ENCODE data around the gene CLTCL1.
A peak's percentile ranks its signal among the peaks of the same experiment; 100 is the strongest.

Gene CLTCL1

DNA sequence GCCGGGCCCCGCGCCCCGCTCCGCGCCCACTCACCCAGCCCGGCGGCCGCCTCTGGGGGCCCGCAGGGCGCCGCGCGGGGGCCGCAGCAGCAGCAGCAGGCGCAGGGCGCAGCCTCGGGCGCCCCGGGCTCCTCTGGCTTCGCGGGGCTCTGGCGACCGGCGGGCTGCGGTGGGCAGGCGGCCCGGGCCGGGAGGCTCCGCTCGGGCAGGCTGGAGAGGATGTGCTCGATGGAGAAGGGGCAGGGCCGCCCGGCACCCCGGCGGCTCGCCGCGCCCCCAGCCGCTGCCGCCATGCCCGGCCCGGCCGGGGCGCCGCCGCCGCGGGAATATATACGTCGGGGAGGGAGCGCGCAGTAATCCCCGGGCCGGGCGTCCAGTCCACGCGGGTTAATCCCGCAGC lies 141.5 kb downstream of the CLTCL1 start, which contains the start of gene GSC2:
Gene GSC2, minus strand, starts transcription at position 302 of the 400 bp plus-strand sequence. Its CDS starts 9 bp downstream, at position 293.
- no peak for DNase-seq (ENCODE audit: low spot score in 2 of 2)
- H3K4me3 Mint-ChIP-seq, result peak within 1 kb of the TSS; percentile 68
- ATAC-seq (replicated peaks; ENCODE audit: extremely low read depth, poor library complexity, severe bottlenecking), result peak; percentile 13
- H3K4me1 Mint-ChIP-seq, result peaks cover 6% of the 10 kb centered on the region
- peaks cover 43% of the 10 kb centered on the region for H3K27me3 Mint-ChIP-seq
- H3K27ac Mint-ChIP-seq (ENCODE audit: low read depth), result no peak within 1 kb of the TSS
- no peaks in the 10 kb centered on the region for H3K36me3 Mint-ChIP-seq (ENCODE audit: insufficient read depth)
- no peaks in the 10 kb centered on the region for H3K9me3 Mint-ChIP-seq

DNA sequence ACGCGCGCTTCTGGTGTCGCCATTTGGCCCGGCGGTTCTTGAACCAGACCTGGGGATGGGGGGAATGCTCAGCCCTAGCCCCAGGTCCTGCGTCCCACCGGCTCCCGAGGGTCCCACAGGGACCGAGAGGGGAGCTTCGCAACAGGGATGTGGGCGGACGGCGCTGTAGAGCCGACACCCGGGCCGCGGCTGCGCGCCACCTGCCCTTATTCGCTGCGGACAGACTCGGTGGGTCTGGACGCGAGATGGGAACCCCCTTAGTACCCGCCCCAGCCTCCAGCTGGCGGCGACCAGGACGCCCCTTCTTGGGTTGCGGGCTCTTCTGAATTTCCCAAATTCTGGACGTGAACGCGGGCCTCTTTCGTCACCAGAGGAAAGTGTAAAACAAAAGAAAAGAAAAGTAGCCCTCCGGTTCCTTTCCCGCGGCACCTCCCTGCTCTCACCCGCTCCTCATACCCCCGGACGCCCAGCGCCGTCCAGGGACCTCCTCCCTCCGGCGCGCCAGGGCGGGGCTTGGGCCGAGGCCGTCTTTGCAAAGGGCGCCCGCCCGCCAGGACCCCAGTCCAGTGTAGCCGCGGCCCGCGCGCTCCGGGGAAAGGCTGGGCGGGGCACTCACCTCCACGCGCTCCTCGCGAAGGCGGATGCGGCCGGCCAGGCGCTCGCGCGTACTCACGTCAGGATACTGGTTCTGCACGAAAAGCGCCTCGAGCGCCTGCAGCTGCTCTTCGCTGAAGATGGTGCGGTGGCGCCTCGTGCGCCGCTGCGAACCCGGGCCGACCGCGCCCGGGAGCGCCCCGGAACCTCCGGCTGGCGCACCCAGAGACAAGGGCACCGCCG lies 142.3 kb downstream of the CLTCL1 start:
- DNase-seq (ENCODE audit: low spot score in 2 of 2) (no peak), ATAC-seq (replicated peaks; ENCODE audit: extremely low read depth, poor library complexity, severe bottlenecking) (peak; percentile 13)
- Mint-ChIP-seq H3K4me3 (peak overlapping the region; percentile 28), H3K27me3 (peaks cover 37% of the 10 kb centered on the region), H3K4me1 (peaks cover 12% of the 10 kb centered on the region), H3K9me3 (no peaks in the 10 kb centered on the region), H3K36me3 (ENCODE audit: insufficient read depth) (peaks cover 5% of the 10 kb centered on the region), H3K27ac (ENCODE audit: low read depth) (no peak overlapping the region)

DNA sequence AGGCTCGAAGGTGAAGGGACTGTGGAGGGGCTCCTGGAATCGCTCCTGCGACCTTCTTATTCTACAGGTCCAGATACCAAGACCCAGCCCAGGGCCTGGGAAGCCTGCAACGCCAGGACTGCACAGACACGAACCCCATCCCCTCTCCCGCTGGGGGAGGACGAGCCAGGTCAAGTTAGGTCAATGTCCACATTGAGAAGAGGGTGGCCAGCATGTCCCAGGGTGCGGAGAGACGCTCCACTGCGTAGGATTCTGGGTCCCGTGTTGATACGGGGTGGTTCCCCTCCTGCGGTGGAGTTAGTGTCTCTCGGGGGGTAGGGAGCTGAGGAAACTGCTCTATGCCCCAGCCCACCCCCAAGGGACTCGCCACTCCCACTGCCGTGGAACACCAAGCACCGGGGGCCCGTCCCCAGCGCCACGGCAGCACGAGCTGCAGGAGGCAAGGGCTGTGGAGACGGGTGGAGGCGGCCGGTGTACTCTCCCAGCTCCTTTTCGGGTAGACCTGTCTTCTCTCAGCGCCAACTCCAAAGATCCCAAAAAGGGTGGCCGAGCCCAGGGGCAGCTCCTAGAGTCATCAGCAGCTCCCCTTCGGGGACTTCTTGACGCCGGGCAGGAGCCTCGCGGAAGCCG lies 143.0 kb downstream of the CLTCL1 start:
- no peak for DNase-seq (ENCODE audit: low spot score in 2 of 2)
- H3K36me3 Mint-ChIP-seq (ENCODE audit: insufficient read depth), result peaks cover 9% of the 10 kb centered on the region
- H3K9me3 Mint-ChIP-seq, result no peaks in the 10 kb centered on the region
- H3K27me3 Mint-ChIP-seq, result peaks cover 30% of the 10 kb centered on the region
- peaks cover 20% of the 10 kb centered on the region for H3K4me1 Mint-ChIP-seq
- no peak overlapping the region for H3K4me3 Mint-ChIP-seq
- ATAC-seq (replicated peaks; ENCODE audit: extremely low read depth, poor library complexity, severe bottlenecking), result no peak
- no peak overlapping the region for H3K27ac Mint-ChIP-seq (ENCODE audit: low read depth)

DNA sequence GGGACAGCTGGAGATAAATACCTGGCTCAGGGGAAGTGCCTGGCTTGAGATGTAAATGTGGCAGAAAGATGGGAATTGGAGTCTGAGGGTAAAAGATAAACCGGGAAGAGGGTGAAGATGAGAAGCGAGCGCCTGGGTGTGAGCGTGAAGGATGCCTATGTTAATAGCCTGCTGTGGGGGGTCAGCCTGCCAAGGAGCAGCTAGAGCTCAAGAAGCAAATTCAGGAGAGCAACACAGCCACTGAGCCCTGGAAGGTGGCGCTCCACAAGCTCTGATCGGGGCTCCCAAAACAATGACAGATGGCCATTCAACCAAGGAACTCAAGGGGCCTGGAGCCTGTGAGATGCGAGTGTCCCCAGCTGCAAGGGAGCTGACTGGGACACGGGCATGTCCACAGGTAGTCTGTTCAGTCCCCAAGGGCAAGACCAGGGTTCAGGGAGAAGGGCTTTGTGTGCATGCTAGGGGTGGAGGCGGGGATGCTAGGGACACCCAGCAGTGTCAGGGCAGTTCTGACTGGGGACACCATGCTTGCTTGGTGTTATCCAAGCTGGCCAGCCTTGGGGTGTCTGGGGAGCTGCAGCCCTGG lies 144.2 kb downstream of the CLTCL1 start:
- H3K36me3 Mint-ChIP-seq (ENCODE audit: insufficient read depth), result peaks cover 9% of the 10 kb centered on the region
- peaks cover 24% of the 10 kb centered on the region for H3K4me1 Mint-ChIP-seq
- peaks cover 18% of the 10 kb centered on the region for H3K27me3 Mint-ChIP-seq
- H3K27ac Mint-ChIP-seq (ENCODE audit: low read depth), result no peak overlapping the region
- no peaks in the 10 kb centered on the region for H3K9me3 Mint-ChIP-seq
- ATAC-seq (replicated peaks; ENCODE audit: extremely low read depth, poor library complexity, severe bottlenecking) (no peak), DNase-seq (ENCODE audit: low spot score in 2 of 2) (no peak)
- no peak overlapping the region for H3K4me3 Mint-ChIP-seq

DNA sequence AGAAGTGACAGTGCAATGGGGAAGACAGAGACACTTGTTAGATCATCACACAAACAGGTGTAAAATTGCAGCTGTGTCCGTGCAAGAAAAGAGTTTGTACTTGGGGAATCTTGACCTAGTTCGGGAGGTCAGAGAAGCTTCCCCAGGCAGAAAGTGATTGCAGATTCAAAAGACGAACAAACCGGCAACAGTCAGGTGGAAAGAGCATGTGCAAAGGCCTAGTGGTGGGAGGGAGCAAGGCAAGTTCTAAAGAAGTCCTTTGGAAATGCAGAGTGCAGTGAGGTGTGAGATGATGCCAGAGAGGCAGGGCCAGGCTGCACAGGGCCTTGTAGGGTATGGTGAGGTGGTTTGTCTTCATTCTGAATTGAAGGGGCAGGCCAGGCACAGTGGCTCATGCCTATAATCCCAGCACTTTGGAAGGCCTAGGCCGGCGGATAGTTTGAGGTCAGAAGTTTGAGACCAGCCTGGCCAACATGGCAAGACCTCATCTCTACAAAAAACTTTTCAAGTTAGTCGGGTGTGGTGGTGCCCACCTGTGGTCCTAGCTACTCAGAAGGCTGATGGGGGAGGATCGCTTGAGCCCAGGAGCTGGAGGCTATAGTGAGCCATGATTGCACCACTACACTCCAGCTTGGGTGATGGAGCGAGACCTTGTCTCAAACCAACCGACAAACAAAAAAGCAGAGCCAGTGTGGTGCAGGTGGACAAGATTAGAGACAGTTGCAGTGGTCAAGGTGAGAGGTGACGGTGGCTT lies 145.1 kb downstream of the CLTCL1 start:
- Mint-ChIP-seq H3K4me1 (peaks cover 24% of the 10 kb centered on the region), H3K27me3 (peaks cover 9% of the 10 kb centered on the region), H3K27ac (ENCODE audit: low read depth) (no peak overlapping the region), H3K36me3 (ENCODE audit: insufficient read depth) (peaks cover 12% of the 10 kb centered on the region), H3K4me3 (no peak overlapping the region), H3K9me3 (no peaks in the 10 kb centered on the region)
- no peak for ATAC-seq (replicated peaks; ENCODE audit: extremely low read depth, poor library complexity, severe bottlenecking)
- no peak for DNase-seq (ENCODE audit: low spot score in 2 of 2)

DNA sequence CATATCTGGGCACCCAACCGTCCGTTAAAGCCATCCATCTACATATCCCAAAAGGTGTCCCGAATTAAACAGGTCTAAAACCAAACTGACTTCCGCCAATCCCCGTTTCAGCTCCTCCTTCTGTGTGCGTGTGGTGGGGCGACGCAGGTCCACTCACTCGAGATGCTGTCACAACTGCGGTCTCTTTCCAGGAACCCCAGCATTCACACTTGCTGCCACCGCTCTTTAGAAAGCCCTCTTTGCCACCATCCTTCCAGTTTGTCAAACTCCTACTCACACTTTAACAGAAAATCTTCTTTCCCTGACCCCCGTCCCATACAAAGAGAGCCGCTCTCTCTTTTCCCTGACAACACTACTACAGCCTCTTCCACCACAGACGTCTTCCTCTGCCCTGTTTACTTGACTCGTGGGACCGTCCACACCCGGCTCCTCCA lies 147.5 kb downstream of the CLTCL1 start:
- no peak for DNase-seq (ENCODE audit: low spot score in 2 of 2)
- peaks cover 18% of the 10 kb centered on the region for H3K4me1 Mint-ChIP-seq
- no peaks in the 10 kb centered on the region for H3K9me3 Mint-ChIP-seq
- H3K27me3 Mint-ChIP-seq, result no peaks in the 10 kb centered on the region
- H3K27ac Mint-ChIP-seq (ENCODE audit: low read depth), result peak overlapping the region; percentile 98
- H3K36me3 Mint-ChIP-seq (ENCODE audit: insufficient read depth), result peaks cover 28% of the 10 kb centered on the region
- H3K4me3 Mint-ChIP-seq, result peak overlapping the region; percentile 99
- peak; percentile 57 for ATAC-seq (replicated peaks; ENCODE audit: extremely low read depth, poor library complexity, severe bottlenecking)

DNA sequence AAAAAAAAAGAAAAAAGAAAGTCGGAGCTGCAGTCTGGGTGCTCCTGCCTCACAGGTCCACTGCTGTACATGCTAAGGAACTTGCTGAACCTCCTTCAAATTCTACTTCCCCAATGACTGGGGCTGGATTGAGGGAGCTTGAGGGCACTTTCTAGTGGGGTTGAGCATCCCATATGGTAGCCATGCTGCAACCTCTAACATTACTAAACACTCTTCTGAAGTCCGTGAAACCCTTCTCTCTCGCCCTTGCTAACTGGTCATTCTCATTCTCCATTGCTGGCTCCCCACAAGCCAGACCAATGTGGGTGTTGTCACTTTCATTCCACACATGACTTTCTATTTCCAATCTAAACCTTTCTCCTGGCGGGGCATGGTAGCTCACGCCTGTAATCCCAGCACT lies 148.3 kb downstream of the CLTCL1 start:
- H3K9me3 Mint-ChIP-seq, result no peaks in the 10 kb centered on the region
- DNase-seq (ENCODE audit: low spot score in 2 of 2) (no peak), ATAC-seq (replicated peaks; ENCODE audit: extremely low read depth, poor library complexity, severe bottlenecking) (no peak)
- H3K27me3 Mint-ChIP-seq, result no peaks in the 10 kb centered on the region
- no peak overlapping the region for H3K27ac Mint-ChIP-seq (ENCODE audit: low read depth)
- peaks cover 18% of the 10 kb centered on the region for H3K4me1 Mint-ChIP-seq
- peak overlapping the region; percentile 99 for H3K4me3 Mint-ChIP-seq
- H3K36me3 Mint-ChIP-seq (ENCODE audit: insufficient read depth), result peaks cover 28% of the 10 kb centered on the region

DNA sequence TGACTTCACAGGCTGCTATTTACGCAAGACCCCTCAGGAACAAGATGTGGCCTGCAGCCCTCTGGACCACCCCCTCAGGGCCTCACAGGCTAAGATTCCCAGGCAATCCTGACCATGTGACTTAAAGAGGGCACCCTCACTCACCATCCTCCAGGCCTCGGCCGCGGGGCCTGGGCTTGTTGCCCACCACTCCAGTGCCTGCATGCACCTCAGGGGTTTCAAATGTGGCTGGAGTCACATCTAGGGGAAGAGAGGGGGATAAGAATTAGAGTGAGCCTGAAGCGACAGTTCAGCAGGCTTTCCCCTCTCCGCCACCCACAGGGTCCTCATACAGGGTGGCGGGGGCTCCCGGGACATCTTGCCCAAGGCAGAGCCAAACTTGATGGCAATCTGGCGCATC lies 149.1 kb downstream of the CLTCL1 start:
- ATAC-seq (replicated peaks; ENCODE audit: extremely low read depth, poor library complexity, severe bottlenecking), result no peak
- peaks cover 18% of the 10 kb centered on the region for H3K4me1 Mint-ChIP-seq
- H3K4me3 Mint-ChIP-seq, result peak overlapping the region; percentile 99
- peaks cover 32% of the 10 kb centered on the region for H3K36me3 Mint-ChIP-seq (ENCODE audit: insufficient read depth)
- no peak for DNase-seq (ENCODE audit: low spot score in 2 of 2)
- no peaks in the 10 kb centered on the region for H3K27me3 Mint-ChIP-seq
- H3K27ac Mint-ChIP-seq (ENCODE audit: low read depth), result no peak overlapping the region
- H3K9me3 Mint-ChIP-seq, result no peaks in the 10 kb centered on the region

DNA sequence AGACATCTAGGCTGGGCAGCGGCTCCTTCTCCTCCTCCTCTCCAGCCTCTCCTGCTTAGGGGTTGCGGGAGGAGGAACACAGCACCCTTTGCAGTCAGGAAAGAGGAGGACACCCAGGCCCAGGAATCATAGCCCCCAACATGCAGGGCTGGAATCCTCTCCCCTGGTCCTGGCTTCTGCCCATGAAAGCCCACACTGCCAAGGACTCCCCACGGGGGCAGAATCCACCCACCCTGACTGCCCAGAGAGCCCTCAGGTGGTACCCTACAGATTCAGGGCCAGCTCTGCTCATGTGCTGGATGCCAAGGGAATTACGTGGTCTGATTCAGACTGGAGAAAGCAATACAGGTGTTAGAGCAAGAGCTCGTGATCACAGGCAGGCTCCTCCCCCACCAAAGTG lies 151.5 kb downstream of the CLTCL1 start:
- no peak overlapping the region for H3K27ac Mint-ChIP-seq (ENCODE audit: low read depth)
- DNase-seq (ENCODE audit: low spot score in 2 of 2), result no peak
- peaks cover 42% of the 10 kb centered on the region for H3K36me3 Mint-ChIP-seq (ENCODE audit: insufficient read depth)
- no peaks in the 10 kb centered on the region for H3K27me3 Mint-ChIP-seq
- H3K4me3 Mint-ChIP-seq, result no peak overlapping the region
- no peaks in the 10 kb centered on the region for H3K9me3 Mint-ChIP-seq
- no peak for ATAC-seq (replicated peaks; ENCODE audit: extremely low read depth, poor library complexity, severe bottlenecking)
- peaks cover 24% of the 10 kb centered on the region for H3K4me1 Mint-ChIP-seq

DNA sequence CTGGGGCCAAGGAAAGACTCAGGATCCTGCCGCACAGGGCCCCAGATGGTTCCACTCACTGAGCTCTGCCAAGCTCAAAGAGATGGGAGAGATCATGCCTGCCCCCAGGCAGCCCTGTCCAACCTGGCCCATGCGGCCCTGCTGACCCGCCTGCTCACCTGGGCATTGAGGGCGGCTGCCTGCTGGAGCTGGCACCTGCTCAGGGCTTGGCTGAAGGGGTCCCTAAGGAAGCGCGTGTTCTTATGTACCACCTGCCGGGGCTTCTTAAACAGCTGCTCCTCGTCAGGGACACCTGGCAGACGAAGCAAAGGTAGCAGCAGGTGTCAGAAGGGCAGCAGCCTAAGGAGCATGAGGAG lies 152.5 kb downstream of the CLTCL1 start:
- peaks cover 15% of the 10 kb centered on the region for H3K4me1 Mint-ChIP-seq
- no peak for ATAC-seq (replicated peaks; ENCODE audit: extremely low read depth, poor library complexity, severe bottlenecking)
- no peak overlapping the region for H3K27ac Mint-ChIP-seq (ENCODE audit: low read depth)
- no peaks in the 10 kb centered on the region for H3K9me3 Mint-ChIP-seq
- DNase-seq (ENCODE audit: low spot score in 2 of 2), result no peak
- H3K27me3 Mint-ChIP-seq, result no peaks in the 10 kb centered on the region
- no peak overlapping the region for H3K4me3 Mint-ChIP-seq
- H3K36me3 Mint-ChIP-seq (ENCODE audit: insufficient read depth), result peaks cover 36% of the 10 kb centered on the region

DNA sequence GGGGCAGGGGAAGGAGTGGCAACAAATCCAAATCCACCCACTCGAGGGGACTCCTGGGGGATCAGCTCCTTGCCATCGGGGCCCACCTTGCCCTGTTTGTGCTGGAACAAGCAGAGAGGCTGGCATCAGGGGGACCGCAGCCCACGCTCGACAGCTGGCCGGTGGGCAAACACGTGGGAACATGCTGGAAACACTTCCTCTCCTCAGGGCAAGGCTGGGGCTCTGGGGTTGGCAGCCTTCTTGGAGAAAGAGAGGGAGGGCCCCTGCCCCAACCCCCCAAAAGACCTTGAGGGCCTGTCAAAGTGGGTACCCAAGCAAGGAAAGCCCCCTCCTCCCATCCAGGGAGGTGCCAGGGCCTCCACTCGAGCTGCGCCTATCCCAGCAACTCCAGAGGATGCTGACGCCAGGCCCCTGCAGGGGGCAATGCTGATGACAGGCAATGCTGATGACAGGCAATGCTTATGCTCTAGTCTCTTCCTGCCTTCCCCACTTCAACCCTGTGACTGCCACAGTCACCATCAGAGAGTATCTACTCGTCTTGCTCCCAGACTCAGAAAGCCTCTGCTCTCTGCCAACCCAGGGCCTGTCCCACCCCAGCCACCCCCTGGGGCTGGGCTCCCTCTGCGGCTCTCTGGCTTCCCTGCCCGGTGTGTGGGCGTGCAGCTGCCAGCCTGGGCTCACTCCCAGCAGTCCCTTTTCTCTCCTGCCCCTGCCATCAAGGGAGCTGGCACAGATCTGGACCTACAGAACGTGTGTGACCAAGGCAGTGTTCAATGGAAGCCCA lies 153.1 kb downstream of the CLTCL1 start:
- H3K4me1 Mint-ChIP-seq, result peaks cover 10% of the 10 kb centered on the region
- H3K4me3 Mint-ChIP-seq, result no peak overlapping the region
- DNase-seq (ENCODE audit: low spot score in 2 of 2) (no peak), ATAC-seq (replicated peaks; ENCODE audit: extremely low read depth, poor library complexity, severe bottlenecking) (no peak)
- no peak overlapping the region for H3K27ac Mint-ChIP-seq (ENCODE audit: low read depth)
- H3K27me3 Mint-ChIP-seq, result no peaks in the 10 kb centered on the region
- no peaks in the 10 kb centered on the region for H3K9me3 Mint-ChIP-seq
- H3K36me3 Mint-ChIP-seq (ENCODE audit: insufficient read depth), result peaks cover 35% of the 10 kb centered on the region

Measured in central memory CD8-positive, alpha-beta T cell (primary cell).